Activated CD8-positive, alpha-beta T cell treated with anti-CD3 and anti-CD28 coated beads for 36 hours (primary cell): Measurements from ENCODE around the gene LRRC3B. TPM values are rescaled to one million over a fixed set of nuclear protein-coding genes. Genes with fewer than 3 reads are reported as not detected.
"Not testable (repeated sequence)": the region's sequence is repeated elsewhere in the genome, so short reads cannot be mapped to it uniquely, and the experiment has no call there.

Experiments used
- ATAC-seq: fragments of 200-7000 bp; cut with Tn5 transposase; one replicate; pipeline ENCODE4 v1.10.0; 2021; ENCODE audit warnings: mild to moderate bottlenecking, moderate library complexity
- CTCF ChIA-PET: fragments of 350-600 bp; sonication (Branson Sonifier 250); formaldehyde crosslinking; loops from one replicate; lab custom pipeline; 2021; ENCODE audit warnings: antibody characterized with exemption; lab: Charles Lee
- POLR2A ChIA-PET: fragments of 350-600 bp; sonication (Branson Sonifier 250); formaldehyde crosslinking; loops from one replicate; lab custom pipeline; 2021; ENCODE audit warnings: antibody characterized with exemption; lab: Charles Lee
- DNase-seq: peaks from one replicate; pipeline ENCODE4 v3.0.0-alpha.2; 2020
- H3K27ac Mint-ChIP-seq: one replicate; pipeline ENCODE4 v1.8.0; 2021; ENCODE audit warnings: mild to moderate bottlenecking, mixed read lengths
- H3K27me3 Mint-ChIP-seq: one replicate; pipeline ENCODE4 v1.8.0; 2021; ENCODE audit warnings: mixed read lengths
- H3K36me3 Mint-ChIP-seq: one replicate; pipeline ENCODE4 v1.8.0; 2021; ENCODE audit warnings: low read depth, mixed read lengths
- H3K4me1 Mint-ChIP-seq: one replicate; pipeline ENCODE4 v1.8.0; 2021; ENCODE audit warnings: low read depth, mixed read lengths
- H3K4me3 Mint-ChIP-seq: one replicate; pipeline ENCODE4 v1.8.0; 2021; ENCODE audit warnings: mild to moderate bottlenecking, moderate library complexity, mixed read lengths
- H3K9me3 Mint-ChIP-seq: one replicate; pipeline ENCODE4 v1.8.0; 2021; ENCODE audit warnings: mixed read lengths
- CTCF ChIP-seq: fragments of 200-600 bp; IDR thresholded peaks from one replicate; pipeline ENCODE4 v1.8.0; 2022; ENCODE audit warnings: antibody characterized with exemption, mild to moderate bottlenecking
- intact Hi-C: fragments of 100-400 bp; cut with micrococcal nuclease; formaldehyde crosslinking; loops from one replicate; pipeline ENCODE4 v1.10.0; 2022
- total RNA-seq, 2 experiments: library from RNA; stranded (reverse); gene quantifications; one replicate each; pipeline ENCODE4 v1.2.3, GENCODE V29; 2021

The LRRC3B gene
- total RNA-seq, 2 experiments from 2014 or later, result not detected

GRCh38 chr3:26589678-26590077, 32.9 kb upstream of the LRRC3B start:
- H3K27ac Mint-ChIP-seq, result no peak overlapping the region
- intact Hi-C loops, result no loop called here
- H3K27me3 Mint-ChIP-seq, result no peaks in the 10 kb centered on the region
- TF ChIP-seq CTCF, result no peak
- DNase-seq (no peak), ATAC-seq (no peak)
- H3K9me3 Mint-ChIP-seq, result no peaks in the 10 kb centered on the region
- POLR2A ChIA-PET, result no interaction called here
- no peaks in the 10 kb centered on the region for H3K4me1 Mint-ChIP-seq
- no peaks in the 10 kb centered on the region for H3K36me3 Mint-ChIP-seq
- H3K4me3 Mint-ChIP-seq, result no peak overlapping the region
- CTCF ChIA-PET, result no interaction called here

GRCh38 chr3:26590919-26591484, 31.6 kb upstream of the LRRC3B start:
- H3K27me3 Mint-ChIP-seq, result no peaks in the 10 kb centered on the region
- no peak overlapping the region for H3K27ac Mint-ChIP-seq
- no peak for TF ChIP-seq CTCF
- H3K4me1 Mint-ChIP-seq, result no peaks in the 10 kb centered on the region
- ATAC-seq (no peak), DNase-seq (no peak)
- no peaks in the 10 kb centered on the region for H3K9me3 Mint-ChIP-seq
- intact Hi-C loops, result no loop called here
- ChIA-PET POLR2A (no interaction called here), CTCF (no interaction called here)
- H3K36me3 Mint-ChIP-seq, result no peaks in the 10 kb centered on the region
- H3K4me3 Mint-ChIP-seq, result no peak overlapping the region

GRCh38 chr3:26591926-26592325, 30.6 kb upstream of the LRRC3B start:
- ChIA-PET POLR2A (no interaction called here), CTCF (no interaction called here)
- H3K27ac Mint-ChIP-seq, result no peak overlapping the region
- ATAC-seq (no peak), DNase-seq (no peak)
- TF ChIP-seq CTCF, result no peak
- no peak overlapping the region for H3K4me3 Mint-ChIP-seq
- H3K36me3 Mint-ChIP-seq, result no peaks in the 10 kb centered on the region
- intact Hi-C loops, result no loop called here
- no peaks in the 10 kb centered on the region for H3K4me1 Mint-ChIP-seq
- no peaks in the 10 kb centered on the region for H3K27me3 Mint-ChIP-seq
- no peaks in the 10 kb centered on the region for H3K9me3 Mint-ChIP-seq

- CTCF ChIA-PET, result no interaction called here
- Mint-ChIP-seq H3K27me3 (no peaks in the 10 kb centered on the region), H3K4me1 (no peaks in the 10 kb centered on the region), H3K27ac (no peak overlapping the region), H3K36me3 (no peaks in the 10 kb centered on the region), H3K4me3 (no peak overlapping the region), H3K9me3 (no peaks in the 10 kb centered on the region)
- TF ChIP-seq CTCF, result no peak
- intact Hi-C loops, result no loop called here
- DNase-seq, result no peak
- POLR2A ChIA-PET, result no interaction called here
- ATAC-seq, result no peak
These were observed 30.1 kb upstream of the LRRC3B start for GRCh38 chr3:26592451-26592850.

- DNase-seq (no peak), ATAC-seq (no peak)
- POLR2A ChIA-PET, result no interaction called here
- Mint-ChIP-seq H3K4me3 (no peak overlapping the region), H3K27me3 (no peaks in the 10 kb centered on the region), H3K36me3 (no peaks in the 10 kb centered on the region), H3K27ac (no peak overlapping the region), H3K9me3 (no peaks in the 10 kb centered on the region), H3K4me1 (no peaks in the 10 kb centered on the region)
- CTCF ChIA-PET, result no interaction called here
- intact Hi-C loops, result no loop called here
- TF ChIP-seq CTCF, result no peak
These were observed 26.2 kb upstream of the LRRC3B start for GRCh38 chr3:26596335-26596734.

GRCh38 chr3:26603311-26603710, 19.3 kb upstream of the LRRC3B start:
- intact Hi-C loops, H3K4me1 Mint-ChIP-seq, H3K27ac Mint-ChIP-seq, POLR2A ChIA-PET, H3K36me3 Mint-ChIP-seq, DNase-seq, H3K27me3 Mint-ChIP-seq, ATAC-seq, CTCF ChIA-PET, H3K4me3 Mint-ChIP-seq: not testable (repeated sequence)
- peaks cover 18% of the 10 kb centered on the region for H3K9me3 Mint-ChIP-seq

- H3K9me3 Mint-ChIP-seq, result peaks cover 18% of the 10 kb centered on the region
- H3K27me3 Mint-ChIP-seq, POLR2A ChIA-PET, H3K4me1 Mint-ChIP-seq, intact Hi-C loops, H3K36me3 Mint-ChIP-seq, H3K27ac Mint-ChIP-seq, ATAC-seq, DNase-seq, CTCF ChIA-PET, H3K4me3 Mint-ChIP-seq: not testable (repeated sequence)
These were observed 18.8 kb upstream of the LRRC3B start for GRCh38 chr3:26603771-26604170.
